Measurements from ENCODE around the gene SPZ1. TPM values are rescaled to one million over a fixed set of nuclear protein-coding genes. Genes with fewer than 3 reads are reported as not detected.

SPZ1 gene
- total and polyA plus RNA-seq, 2 of the 8 experiments (the other 6 are each of a cell fraction or from before 2014, with no cell fraction given) = not detected

DNA sequence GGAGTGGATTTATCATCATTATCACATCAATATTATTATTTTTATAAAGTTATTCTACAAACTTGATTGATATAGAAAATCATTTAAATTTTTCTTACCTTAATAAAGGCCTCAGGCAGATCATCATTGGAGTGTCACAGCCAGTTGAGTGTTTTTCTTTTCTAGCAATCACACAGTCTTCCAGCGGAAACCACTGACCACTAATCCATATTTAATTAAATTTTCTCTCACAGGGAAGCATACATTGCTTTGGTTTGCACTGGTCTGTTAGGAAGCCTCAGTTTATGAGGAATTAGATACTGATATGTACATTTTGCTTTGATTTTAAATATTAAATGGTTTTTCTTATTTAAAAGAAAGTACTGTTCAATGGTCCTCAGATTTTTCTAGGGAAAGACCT is 6.7 kb downstream of the SPZ1 start:
- Histone ChIP-seq H4K8ac (ENCODE audit: extremely low read depth, insufficient read depth, low read length) (no peak overlapping the region), H3K18ac (ENCODE audit: extremely low read depth, low read length) (no peak overlapping the region), H3K23ac (ENCODE audit: insufficient read length) (no peak overlapping the region), H3K79me1 (ENCODE audit: low read depth, low read length) (no peaks in the 10 kb centered on the region), H3K4me1 (replicated peaks in 1 of 4; ENCODE audit: control insufficient read depth in 3 of 4, insufficient read depth in 4 of 4, low read length in 3 of 4) (no peaks in the 10 kb centered on the region), H3K36me3 (ENCODE audit: control insufficient read depth in 2 of 4, insufficient read depth in 4 of 4, low read length in 3 of 4) (no peaks in the 10 kb centered on the region), H2BK15ac (ENCODE audit: low read length) (no peak overlapping the region), H4K91ac (replicated peaks; ENCODE audit: insufficient read length, low read length) (no peak overlapping the region), H2AFZ (ENCODE audit: low read length) (no peak overlapping the region), H3K27me3 (replicated peaks in 1 of 4; ENCODE audit: control insufficient read depth in 3 of 4, extremely low read depth in 1 of 4, insufficient read depth in 3 of 4, low read length in 3 of 4) (no peaks in the 10 kb centered on the region; a peak in 1 of 7 replicates), H2BK120ac (replicated peaks; ENCODE audit: low read depth, low read length) (no peak overlapping the region), H3K9me3 (ENCODE audit: insufficient read depth in 2 of 2, low read depth in 1 of 2, low read length in 1 of 2) (no peaks in the 10 kb centered on the region), H2BK12ac (ENCODE audit: low read depth, low read length) (no peak overlapping the region), H2AK5ac (ENCODE audit: low read depth, low read length) (no peak overlapping the region), H3K56ac (replicated peaks; ENCODE audit: insufficient read length, low read depth, low read length) (no peak overlapping the region), H4K20me1 (replicated peaks in 1 of 2; ENCODE audit: control insufficient read depth in 1 of 2, insufficient read depth in 2 of 2, low read length in 2 of 2) (no peaks in the 10 kb centered on the region), H3K23me2 (ENCODE audit: low read depth, low read length) (no peaks in the 10 kb centered on the region), H3K27ac (ENCODE audit: low read depth, low read length) (no peak overlapping the region), H3K4me3 (ENCODE audit: extremely low read depth in 1 of 4, insufficient read depth in 2 of 4, low read depth in 3 of 4, low read length in 4 of 4) (no peak overlapping the region), H2BK20ac (ENCODE audit: low read length) (no peak overlapping the region), H3K79me2 (ENCODE audit: control insufficient read depth in 1 of 2, insufficient read depth in 2 of 2, low read length in 2 of 2) (no peaks in the 10 kb centered on the region), H3K14ac (ENCODE audit: insufficient read length) (no peak overlapping the region), H3K9ac (replicated peaks in 1 of 4; ENCODE audit: extremely low read depth in 1 of 4, low read depth in 3 of 4, low read length in 3 of 4) (no peak overlapping the region), H3K4ac (replicated peaks; ENCODE audit: insufficient read length, low read depth, low read length) (no peak overlapping the region), H4K5ac (ENCODE audit: insufficient read length, low read depth, low read length) (no peak overlapping the region), H3K4me2 (ENCODE audit: insufficient read depth in 1 of 2, low read depth in 2 of 2, low read length in 2 of 2) (no peak overlapping the region), H2BK5ac (ENCODE audit: low read depth, low read length) (no peak overlapping the region)
- FAIRE-seq (no peak), DNase-seq (ENCODE audit: low read depth in 1 of 2, low spot score in 2 of 2) (no peak)
- WGBS, 2 experiments (ENCODE audit: extremely low coverage in 1 of 2, insufficient coverage in 1 of 2, insufficient read length in 1 of 2, insufficient replicate concordance in 2 of 2, low coverage in 1 of 2, low lambda C conversion rate in 2 of 2, missing lambda C conversion rate in 1 of 2) = 50% methylated on average over 1 of the region's 1 CpG; no CpG with 5 or more reads in 1 of the 2 experiments
- ChIA-PET CTCF (ENCODE audit: partially characterized antibody) (interaction anchor here (0.6 to 1.3 kb wide), 2 partner anchors 8 to 258 kb away, joined by 3 to 4 read pairs; no protein-coding TSS in a partner anchor), POLR2A (ENCODE audit: partially characterized antibody) (no interaction called here)
- TF ChIP-seq YY1 (IDR thresholded peaks at IDR 0.05; ENCODE audit: low read depth, low read length) = no peak
- no peak for TF ChIP-seq SP1 (IDR thresholded peaks at IDR 0.05; ENCODE audit: low read depth, low read length)
- TF ChIP-seq KDM4A (IDR thresholded peaks at IDR 0.05; ENCODE audit: low read depth, low read length, severe bottlenecking) = no peak
- no peak for TF ChIP-seq EZH2 (IDR thresholded peaks at IDR 0.05; ENCODE audit: low read depth, low read length, severe bottlenecking)
